SK-N-DZ (cell line): ENCODE measurements around the gene OR2V2.
A peak's percentile ranks its signal among the peaks of the same experiment; 100 is the strongest.

Experiments used
- DNase-seq: peaks from one replicate; pipeline ENCODE4 v3.0.0-alpha.2; 2015; ENCODE audit warnings: low spot score

The OR2V2 gene

DNA sequence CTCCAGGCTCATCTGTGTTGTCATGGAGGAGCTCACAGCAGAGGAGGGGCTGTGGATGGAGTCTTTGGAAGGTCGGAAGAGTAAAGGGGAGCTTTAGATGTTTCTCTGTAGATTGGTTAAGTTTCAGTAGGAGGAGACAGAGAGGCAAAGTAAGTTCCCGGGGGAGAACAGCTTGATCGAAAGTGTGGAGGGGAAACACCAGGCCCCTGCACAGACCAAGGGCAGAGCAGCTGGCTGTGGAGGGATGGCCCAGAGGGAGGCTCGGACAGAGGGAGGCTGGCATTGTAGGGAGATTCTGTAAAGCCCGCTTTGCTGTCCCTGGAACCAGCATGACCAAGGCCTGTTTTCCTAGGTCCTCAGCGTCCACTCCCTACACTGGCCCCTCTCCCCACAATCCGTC, 5.3 kb upstream of the OR2V2 start:
- DNase-seq, result no peak

- no peak for DNase-seq
Observed at GRCh38 chr5:181145133-181145532, 2.3 kb upstream of the OR2V2 start.

GRCh38 chr5:181149355-181149754, 2.0 kb downstream of the OR2V2 start:
- DNase-seq, result no peak

DNA sequence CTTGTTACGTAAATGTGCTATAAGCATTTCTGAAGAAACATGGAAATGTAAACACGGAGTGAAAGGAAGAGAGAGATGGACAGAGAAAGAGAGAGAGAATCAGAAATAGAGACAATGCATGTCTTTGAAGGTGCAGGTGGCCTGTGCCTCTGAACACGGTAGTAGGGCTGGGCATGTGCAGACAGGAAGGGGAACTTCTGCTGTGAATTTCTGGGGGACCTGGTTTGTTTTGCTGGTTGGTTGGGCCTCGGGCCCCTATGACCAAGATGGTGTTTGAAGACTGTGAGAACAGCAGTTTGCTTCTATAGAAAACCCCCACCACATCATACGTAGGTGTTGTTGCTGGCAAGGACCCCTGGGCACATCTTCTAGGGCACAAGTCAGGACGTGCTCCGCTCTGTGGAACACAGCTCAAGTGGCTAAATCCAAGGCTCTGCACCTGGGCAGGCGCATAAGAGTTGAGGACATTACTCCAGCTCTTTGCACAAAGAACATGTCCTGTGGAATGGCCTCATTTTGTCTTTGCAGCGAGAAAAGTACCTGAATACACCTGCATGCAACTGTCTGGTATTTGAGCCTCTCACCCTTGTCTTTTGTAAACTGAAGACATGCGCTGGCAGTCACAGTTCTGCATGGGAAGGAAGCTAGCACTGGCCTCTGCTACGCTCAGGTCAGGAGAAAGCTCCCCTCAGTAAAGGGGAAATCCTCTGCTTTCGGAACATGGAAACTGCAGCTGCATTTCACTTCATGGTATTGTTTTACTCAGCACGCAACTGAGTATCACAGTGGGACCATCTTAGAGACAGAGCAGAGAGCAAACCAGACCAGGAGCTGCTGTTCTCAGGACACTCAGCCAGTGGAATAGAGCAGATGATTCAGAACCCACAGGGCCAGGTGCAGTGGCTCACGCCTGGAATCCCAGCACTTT, 2.7 kb downstream of the OR2V2 start:
- DNase-seq, result no peak

GRCh38 chr5:181151146-181151545, 3.8 kb downstream of the OR2V2 start:
- DNase-seq, result no peak

- no peak for DNase-seq
Observed at GRCh38 chr5:181152406-181152805, 5.0 kb downstream of the OR2V2 start.

GRCh38 chr5:181153814-181154213, 6.4 kb downstream of the OR2V2 start:
- DNase-seq, result no peak

DNA sequence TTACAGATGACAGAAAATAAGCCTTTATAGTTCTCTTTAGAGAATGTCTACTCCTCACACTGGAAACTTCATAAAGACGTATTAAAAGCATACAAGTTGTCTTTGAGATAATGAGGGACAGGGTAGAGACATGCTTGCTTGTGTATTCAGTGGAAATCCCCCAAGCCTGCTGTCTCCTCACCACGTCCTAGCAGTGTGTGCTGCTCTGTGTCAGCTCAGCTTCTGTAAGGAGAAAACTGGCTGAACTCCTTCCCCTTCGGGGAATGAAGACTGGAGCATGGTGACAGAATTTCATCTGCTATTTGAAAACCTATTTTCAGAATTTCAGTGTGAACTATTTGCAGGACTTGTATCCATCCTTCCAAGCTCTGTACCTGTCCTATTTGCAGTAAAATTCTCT, 9.4 kb downstream of the OR2V2 start:
- no peak for DNase-seq

DNA sequence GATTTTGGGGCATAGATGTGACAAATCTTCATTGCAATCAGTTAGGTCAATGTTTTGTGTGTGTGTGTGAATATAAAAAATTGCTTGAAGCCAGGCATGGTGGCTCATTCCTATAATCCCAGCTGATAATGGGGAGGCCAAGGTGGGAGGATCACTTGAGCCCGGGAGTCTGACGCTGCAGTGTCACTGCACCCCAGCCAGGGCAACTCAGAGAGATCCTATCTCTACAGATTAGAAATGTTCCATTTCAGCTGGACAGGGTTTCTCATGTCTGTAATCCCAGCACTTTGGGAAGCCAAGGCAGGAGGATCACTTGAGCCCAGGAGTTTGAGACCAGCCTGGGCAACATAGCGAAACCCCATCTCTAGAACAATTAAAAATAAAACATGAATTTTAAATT, 11.5 kb downstream of the OR2V2 start:
- DNase-seq, result no peak

- DNase-seq, result peak; percentile 84
Observed at GRCh38 chr5:181159286-181160151, 12.1 kb downstream of the OR2V2 start.

DNA sequence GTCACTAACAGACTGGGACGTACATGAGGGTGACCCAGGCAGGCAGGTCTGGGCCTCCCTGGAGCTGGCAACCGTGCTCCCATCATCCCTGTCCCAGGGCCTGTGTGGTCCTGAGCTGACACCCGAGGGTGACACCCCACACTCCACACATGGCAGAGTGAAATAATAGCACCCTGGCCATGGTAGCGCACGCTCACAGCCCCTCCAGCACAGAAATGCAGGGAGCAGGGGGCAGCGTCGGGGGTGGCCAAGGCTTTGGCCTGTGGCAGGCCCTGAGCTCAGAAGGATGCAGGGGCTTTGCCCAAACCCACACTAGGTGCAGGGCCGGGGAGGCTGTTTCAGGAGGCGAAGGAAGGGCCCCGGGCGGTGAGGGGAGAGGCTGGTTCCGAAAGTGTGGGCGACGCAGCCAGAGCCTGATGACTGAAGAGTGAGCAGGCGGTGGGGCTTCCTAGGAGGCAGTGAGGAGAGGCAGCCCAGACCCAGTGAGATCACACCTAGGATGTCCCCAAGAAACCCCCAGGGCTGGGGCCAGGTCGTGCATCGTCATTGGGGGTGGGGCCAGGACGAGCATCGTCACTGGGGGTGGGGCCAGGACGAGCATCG, 12.9 kb downstream of the OR2V2 start:
- peak; percentile 74 for DNase-seq

- peak; percentile 82 for DNase-seq
Observed at GRCh38 chr5:181160755-181161533, 13.6 kb downstream of the OR2V2 start.

GRCh38 chr5:181161534-181162175, 14.3 kb downstream of the OR2V2 start:
- DNase-seq, result no peak

GRCh38 chr5:181163487-181164075, 16.2 kb downstream of the OR2V2 start:
- DNase-seq, result no peak

- no peak for DNase-seq
Observed at GRCh38 chr5:181164076-181164952, 16.9 kb downstream of the OR2V2 start.

DNA sequence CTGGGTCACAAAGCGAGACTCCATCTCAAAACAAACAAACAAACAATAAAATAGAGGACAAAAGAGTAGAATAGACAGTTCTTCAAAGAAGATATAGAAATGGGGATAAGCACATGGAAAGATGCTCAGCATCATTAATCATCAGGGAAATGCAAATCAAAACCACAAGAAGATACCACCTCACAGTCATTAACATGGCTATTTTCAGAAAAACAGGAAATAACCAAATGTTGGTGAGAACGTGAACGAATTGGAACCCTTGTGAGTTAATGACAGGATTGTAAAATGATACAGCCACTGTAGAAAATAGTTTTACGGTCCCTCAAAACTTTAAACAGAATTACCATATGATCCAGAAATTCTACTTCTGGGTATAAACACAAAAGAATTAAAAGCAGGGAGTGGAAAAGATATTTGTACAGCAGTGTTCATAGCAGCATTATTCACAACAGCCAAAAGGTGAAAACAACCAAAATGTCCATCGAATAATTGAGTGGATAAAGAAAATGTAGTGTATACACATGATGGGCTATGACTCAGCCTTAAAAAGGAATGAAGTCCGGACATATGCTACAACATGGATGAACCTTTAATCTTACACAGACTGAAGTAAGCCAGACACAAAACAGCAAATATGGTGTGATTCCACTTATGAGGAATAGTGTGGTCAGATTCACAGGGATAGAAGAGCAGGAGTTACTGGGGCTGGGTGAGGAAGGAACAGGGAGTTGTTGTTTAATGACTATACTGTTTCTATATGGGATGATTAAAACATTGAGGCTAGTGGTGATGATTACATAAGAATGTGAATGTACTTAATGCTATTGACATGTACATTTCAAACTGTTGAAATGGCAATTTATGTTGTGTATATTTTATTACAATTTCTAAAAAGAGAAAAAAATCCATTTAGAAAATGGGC, 19.7 kb downstream of the OR2V2 start:
- DNase-seq, result no peak

- DNase-seq, result peak; percentile 55
Observed at GRCh38 chr5:181167814-181168488, 20.6 kb downstream of the OR2V2 start.
